ENCODE data around the gene SESTD1. TPM values are rescaled to one million over a fixed set of nuclear protein-coding genes. Genes with fewer than 3 reads are reported as not detected.
A peak's percentile ranks its signal among the peaks of the same experiment; 100 is the strongest.

Gene SESTD1
- total and polyA plus RNA-seq, 2 of the 13 experiments (the other 11 are each of a cell fraction or from before 2014, with no cell fraction given): 74.4 to 101 TPM

DNA sequence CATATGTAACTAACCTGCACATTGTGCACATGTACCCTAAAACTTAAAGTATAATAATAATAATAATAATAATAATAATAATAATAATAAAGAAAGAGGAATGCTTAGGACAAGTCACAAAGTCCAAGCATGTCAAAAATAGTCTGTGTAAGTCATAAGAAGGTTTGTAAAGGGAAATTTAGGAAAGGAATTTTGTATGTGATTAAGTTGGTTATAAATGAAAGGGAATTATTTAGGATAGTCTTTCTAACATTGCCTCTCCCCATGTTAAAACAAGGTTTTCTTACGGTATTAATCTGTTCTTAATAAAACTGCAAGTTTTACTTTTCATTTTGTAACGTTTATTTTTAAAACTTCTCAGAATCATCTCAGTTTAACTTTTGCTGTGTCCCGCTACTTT lies 62.8 kb downstream of the SESTD1 start:
- no peak overlapping the region for H2AFZ ChIP-seq (ENCODE audit: low read length)
- H3K36me3 ChIP-seq (replicated peaks in 1 of 2; ENCODE audit: control insufficient read depth in 1 of 2, insufficient read depth in 2 of 2, low read length in 2 of 2): 0 out of 5 replicates have a peak, but pooled peaks cover 0 to 7% of the 10 kb centered on the region in 2 experiments
- H3K9me3 ChIP-seq (ENCODE audit: low read length): peaks cover 38% of the 10 kb centered on the region
- peak; percentile 68; the same call in 1 of the 2 replicates for TF ChIP-seq ZNF724P (CRISPR knock-in tag; IDR thresholded peaks at IDR 0.05; ENCODE audit: borderline replicate concordance)
- TF ChIP-seq RXRA (CRISPR knock-in tag; IDR thresholded peaks at IDR 0.05): no peak
- no peak for TF ChIP-seq MZF1 (CRISPR knock-in tag; IDR thresholded peaks at IDR 0.05; ENCODE audit: borderline replicate concordance)
- no peak for TF ChIP-seq ZNF773 (CRISPR knock-in tag; IDR thresholded peaks at IDR 0.05; ENCODE audit: borderline replicate concordance)
- TF ChIP-seq, protein P1, sequence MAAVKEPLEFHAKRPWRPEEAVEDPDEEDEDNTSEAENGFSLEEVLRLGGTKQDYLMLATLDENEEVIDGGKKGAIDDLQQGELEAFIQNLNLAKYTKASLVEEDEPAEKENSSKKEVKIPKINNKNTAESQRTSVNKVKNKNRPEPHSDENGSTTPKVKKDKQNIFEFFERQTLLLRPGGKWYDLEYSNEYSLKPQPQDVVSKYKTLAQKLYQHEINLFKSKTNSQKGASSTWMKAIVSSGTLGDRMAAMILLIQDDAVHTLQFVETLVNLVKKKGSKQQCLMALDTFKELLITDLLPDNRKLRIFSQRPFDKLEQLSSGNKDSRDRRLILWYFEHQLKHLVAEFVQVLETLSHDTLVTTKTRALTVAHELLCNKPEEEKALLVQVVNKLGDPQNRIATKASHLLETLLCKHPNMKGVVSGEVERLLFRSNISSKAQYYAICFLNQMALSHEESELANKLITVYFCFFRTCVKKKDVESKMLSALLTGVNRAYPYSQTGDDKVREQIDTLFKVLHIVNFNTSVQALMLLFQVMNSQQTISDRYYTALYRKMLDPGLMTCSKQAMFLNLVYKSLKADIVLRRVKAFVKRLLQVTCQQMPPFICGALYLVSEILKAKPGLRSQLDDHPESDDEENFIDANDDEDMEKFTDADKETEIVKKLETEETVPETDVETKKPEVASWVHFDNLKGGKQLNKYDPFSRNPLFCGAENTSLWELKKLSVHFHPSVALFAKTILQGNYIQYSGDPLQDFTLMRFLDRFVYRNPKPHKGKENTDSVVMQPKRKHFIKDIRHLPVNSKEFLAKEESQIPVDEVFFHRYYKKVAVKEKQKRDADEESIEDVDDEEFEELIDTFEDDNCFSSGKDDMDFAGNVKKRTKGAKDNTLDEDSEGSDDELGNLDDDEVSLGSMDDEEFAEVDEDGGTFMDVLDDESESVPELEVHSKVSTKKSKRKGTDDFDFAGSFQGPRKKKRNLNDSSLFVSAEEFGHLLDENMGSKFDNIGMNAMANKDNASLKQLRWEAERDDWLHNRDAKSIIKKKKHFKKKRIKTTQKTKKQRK (IDR thresholded peaks at IDR 0.05; ENCODE audit: low read length): peak; percentile 20; the same call in 1 of the 2 replicates
- TF ChIP-seq ZNF879 (CRISPR knock-in tag; IDR thresholded peaks at IDR 0.05): no peak
- TF ChIP-seq SIN3A (IDR thresholded peaks at IDR 0.05; ENCODE audit: borderline replicate concordance, low read depth, low read length): no peak
- TF ChIP-seq ZFP36 (IDR thresholded peaks at IDR 0.05; ENCODE audit: borderline replicate concordance, low read depth, low read length, partially characterized antibody): peak; percentile 85
- H3K4me3 ChIP-seq (replicated peaks in 1 of 3; ENCODE audit: insufficient read depth in 1 of 3, low read depth in 2 of 3, low read length in 3 of 3): no peak overlapping the region
- no peak overlapping the region for H3K4me2 ChIP-seq (ENCODE audit: low read depth, low read length)
- 97% methylated on average over 3 of the region's 3 CpGs for WGBS (ENCODE audit: low lambda C conversion rate)
- no TSS peak for BruUV-seq (replicated peaks)
- H3K79me2 ChIP-seq (ENCODE audit: insufficient read depth, low read length): peaks cover 56% of the 10 kb centered on the region
- in situ Hi-C loops (cut with HindIII; ENCODE audit: extremely low pct_ligation_motif_present, low pct_unique_long_range_greater_than_20kb): no loop called here
- 0 out of 2 replicates have a peak, but pooled peaks cover 7% of the 10 kb centered on the region for H3K4me1 ChIP-seq (ENCODE audit: insufficient read depth, low read length)
- FAIRE-seq (no peak), DNase-seq (ENCODE audit: low spot score) (no peak), ATAC-seq (no peak)
- intact Hi-C loops (cut with micrococcal nuclease; ENCODE audit: unreplicated experiment): no loop called here
- H4K20me1 ChIP-seq (ENCODE audit: insufficient read depth, low read length): peaks cover 40% of the 10 kb centered on the region
- H3K27me3 ChIP-seq (ENCODE audit: control insufficient read depth in 1 of 2, insufficient read depth in 2 of 2, low read length in 2 of 2): no peaks in the 10 kb centered on the region
- CTCF ChIA-PET (ENCODE audit: low intra/inter-chr PET ratio, low total read pairs): no interaction called here
- H3K27ac ChIP-seq (ENCODE audit: extremely low read length, insufficient read depth, low read length): no peak overlapping the region
- POLR2A ChIA-PET: no interaction called here
- no peak overlapping the region for H3K9ac ChIP-seq (ENCODE audit: insufficient read depth, low read depth, low read length)

Measured in HepG2 (cell line).